ENCODE results near the gene KLC1. TPM values are rescaled to one million over a fixed set of nuclear protein-coding genes. Genes with fewer than 3 reads are reported as not detected.

The KLC1 gene
- total and polyA plus RNA-seq, 4 donors: 22.9 to 131 (median 46.0) TPM

- no peak for DNase-seq (ENCODE audit: low spot score)
- H3K4me3 ChIP-seq (ENCODE audit: low read depth in 1 of 3, low read length in 3 of 3): no peak overlapping the region
- H3K9me3 ChIP-seq (ENCODE audit: control insufficient read depth in 4 of 4, low read length in 3 of 4): no peaks in the 10 kb centered on the region
- peaks cover 4 to 33% (median 18%) of the 10 kb centered on the region in 4 donors for H3K36me3 ChIP-seq (ENCODE audit: control insufficient read depth in 4 of 4, insufficient read depth in 3 of 4, low read depth in 1 of 4, low read length in 3 of 4)
- no peak overlapping the region for H3K27ac ChIP-seq (ENCODE audit: low read depth in 1 of 2, low read length in 2 of 2)
- WGBS: 97% methylated on average over 15 of the region's 15 CpGs
- peaks cover 0 to 13% (median 7%) of the 10 kb centered on the region in 4 donors for H3K4me1 ChIP-seq (ENCODE audit: control insufficient read depth in 4 of 4, insufficient read depth in 4 of 4, low read length in 3 of 4)
- no peak overlapping the region for H3K9ac ChIP-seq (ENCODE audit: low read depth in 1 of 2, low read length in 2 of 2)
- H3K27me3 ChIP-seq (ENCODE audit: control insufficient read depth in 4 of 4, insufficient read depth in 4 of 4, low read length in 3 of 4): no peaks in the 10 kb centered on the region
- TF ChIP-seq RXRA (IDR thresholded peaks at IDR 0.05): no peak
- TF ChIP-seq CTCF (IDR thresholded peaks at IDR 0.05; ENCODE audit: low read depth, low read length, missing input control): no peak
- no peak for TF ChIP-seq NR2F2 (IDR thresholded peaks at IDR 0.05)
- TF ChIP-seq REST (IDR thresholded peaks at IDR 0.05): no peak
- no peak for TF ChIP-seq SP1 (IDR thresholded peaks at IDR 0.05)
- TF ChIP-seq HNF4A (conservative IDR thresholded peaks at IDR 0.05): no peak
- TF ChIP-seq EGR1 (IDR thresholded peaks at IDR 0.05; ENCODE audit: low read depth in 2 of 2): no peak
- TF ChIP-seq FOXA1 (IDR thresholded peaks at IDR 0.05): no peak
- TF ChIP-seq GABPA (IDR thresholded peaks at IDR 0.05 in 1 of 2, conservative IDR thresholded peaks at IDR 0.05 in 1 of 2): no peak
- TF ChIP-seq, protein P1, sequence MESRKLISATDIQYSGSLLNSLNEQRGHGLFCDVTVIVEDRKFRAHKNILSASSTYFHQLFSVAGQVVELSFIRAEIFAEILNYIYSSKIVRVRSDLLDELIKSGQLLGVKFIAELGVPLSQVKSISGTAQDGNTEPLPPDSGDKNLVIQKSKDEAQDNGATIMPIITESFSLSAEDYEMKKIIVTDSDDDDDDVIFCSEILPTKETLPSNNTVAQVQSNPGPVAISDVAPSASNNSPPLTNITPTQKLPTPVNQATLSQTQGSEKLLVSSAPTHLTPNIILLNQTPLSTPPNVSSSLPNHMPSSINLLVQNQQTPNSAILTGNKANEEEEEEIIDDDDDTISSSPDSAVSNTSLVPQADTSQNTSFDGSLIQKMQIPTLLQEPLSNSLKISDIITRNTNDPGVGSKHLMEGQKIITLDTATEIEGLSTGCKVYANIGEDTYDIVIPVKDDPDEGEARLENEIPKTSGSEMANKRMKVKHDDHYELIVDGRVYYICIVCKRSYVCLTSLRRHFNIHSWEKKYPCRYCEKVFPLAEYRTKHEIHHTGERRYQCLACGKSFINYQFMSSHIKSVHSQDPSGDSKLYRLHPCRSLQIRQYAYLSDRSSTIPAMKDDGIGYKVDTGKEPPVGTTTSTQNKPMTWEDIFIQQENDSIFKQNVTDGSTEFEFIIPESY (IDR thresholded peaks at IDR 0.05): no peak
- TF ChIP-seq, protein P2, sequence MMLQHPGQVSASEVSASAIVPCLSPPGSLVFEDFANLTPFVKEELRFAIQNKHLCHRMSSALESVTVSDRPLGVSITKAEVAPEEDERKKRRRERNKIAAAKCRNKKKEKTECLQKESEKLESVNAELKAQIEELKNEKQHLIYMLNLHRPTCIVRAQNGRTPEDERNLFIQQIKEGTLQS (IDR thresholded peaks at IDR 0.05): no peak
- no peak for TF ChIP-seq TAF1 (conservative IDR thresholded peaks at IDR 0.05)
- TF ChIP-seq RAD21 (IDR thresholded peaks at IDR 0.05): no peak
- TF ChIP-seq MAX (IDR thresholded peaks at IDR 0.05): no peak
- TF ChIP-seq YY1 (IDR thresholded peaks at IDR 0.05): no peak
- TF ChIP-seq FOXA2 (IDR thresholded peaks at IDR 0.05): no peak
- no peak for TF ChIP-seq JUND (IDR thresholded peaks at IDR 0.05)
- no peak for TF ChIP-seq HNF4G (IDR thresholded peaks at IDR 0.05)
Measured at GRCh38 chr14:103731481-103731880, 102.5 kb downstream of the KLC1 start.

Data from liver (tissue), 9 donors.